Nephron progenitor cell (in vitro differentiated cells): Measurements from ENCODE around the gene NCKAP5.

Source experiments
- DNase-seq: peaks from one replicate; pipeline ENCODE4 v3.0.0; 2021
- H3K27ac Mint-ChIP-seq: 2 replicates; pipeline ENCODE4 v1.8.0; 2021; ENCODE audit warnings: mild to moderate bottlenecking, moderate library complexity, mixed read lengths
- H3K27me3 Mint-ChIP-seq: 2 replicates; pipeline ENCODE4 v1.8.0; 2021; ENCODE audit warnings: mild to moderate bottlenecking, low read depth, mixed read lengths; ENCODE audit not compliant: poor library complexity
- H3K36me3 Mint-ChIP-seq: 2 replicates; pipeline ENCODE4 v1.8.0; 2021; ENCODE audit warnings: low read depth, mixed read lengths
- H3K4me1 Mint-ChIP-seq: 2 replicates; pipeline ENCODE4 v1.8.0; 2021; ENCODE audit warnings: mixed read lengths
- H3K4me3 Mint-ChIP-seq: 2 replicates; pipeline ENCODE4 v1.8.0; 2021; ENCODE audit warnings: mild to moderate bottlenecking, moderate library complexity, mixed read lengths
- H3K9me3 Mint-ChIP-seq: 2 replicates; pipeline ENCODE4 v1.8.0; 2021; ENCODE audit warnings: mild to moderate bottlenecking, moderate library complexity, mixed read lengths
- CTCF ChIP-seq: fragments of 200-600 bp; sonication (generic); IDR thresholded peaks from 2 replicates; pipeline ENCODE4 v1.5.0; 2021; ENCODE audit warnings: antibody characterized with exemption

NCKAP5 gene

DNA sequence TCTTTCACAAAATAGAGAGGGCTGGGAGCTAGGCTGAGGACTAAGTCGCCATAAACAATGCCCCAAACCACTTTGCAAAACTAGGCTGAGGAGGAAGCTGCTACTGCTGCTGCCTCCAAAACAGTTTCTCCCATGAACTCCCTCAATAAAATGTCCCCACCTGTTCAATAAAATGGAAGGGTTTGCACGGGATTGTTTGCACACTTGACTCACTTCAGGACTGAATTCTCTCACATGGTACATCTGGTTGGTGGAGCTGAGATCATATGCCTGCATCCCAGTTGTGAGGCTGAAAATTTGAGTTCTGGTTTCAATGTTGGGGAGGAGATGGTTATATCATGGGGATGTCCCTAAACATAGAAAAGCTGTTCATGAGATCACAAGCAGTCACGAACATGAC, 26.5 kb downstream of the NCKAP5 start:
- TF ChIP-seq CTCF, result no peak
- peaks cover 5% of the 10 kb centered on the region for H3K27me3 Mint-ChIP-seq
- H3K4me1 Mint-ChIP-seq, result peaks cover 7% of the 10 kb centered on the region

GRCh38 chr2:133541376-133541775, 26.9 kb downstream of the NCKAP5 start:
- H3K27me3 Mint-ChIP-seq, result peaks cover 5% of the 10 kb centered on the region
- H3K9me3 Mint-ChIP-seq, result peaks cover 22% of the 10 kb centered on the region
- no peak overlapping the region for H3K27ac Mint-ChIP-seq
- no peak for DNase-seq
- H3K36me3 Mint-ChIP-seq, result peaks cover 6% of the 10 kb centered on the region
- peaks cover 3% of the 10 kb centered on the region for H3K4me1 Mint-ChIP-seq
- TF ChIP-seq CTCF, result no peak
- H3K4me3 Mint-ChIP-seq, result no peak overlapping the region

More for the DNA sequence above, 26.5 kb downstream of the NCKAP5 start:
- Mint-ChIP-seq H3K9me3 (peaks cover 22% of the 10 kb centered on the region), H3K36me3 (peaks cover 10% of the 10 kb centered on the region), H3K27ac (no peak overlapping the region), H3K4me3 (no peak overlapping the region)
- DNase-seq, result no peak

DNA sequence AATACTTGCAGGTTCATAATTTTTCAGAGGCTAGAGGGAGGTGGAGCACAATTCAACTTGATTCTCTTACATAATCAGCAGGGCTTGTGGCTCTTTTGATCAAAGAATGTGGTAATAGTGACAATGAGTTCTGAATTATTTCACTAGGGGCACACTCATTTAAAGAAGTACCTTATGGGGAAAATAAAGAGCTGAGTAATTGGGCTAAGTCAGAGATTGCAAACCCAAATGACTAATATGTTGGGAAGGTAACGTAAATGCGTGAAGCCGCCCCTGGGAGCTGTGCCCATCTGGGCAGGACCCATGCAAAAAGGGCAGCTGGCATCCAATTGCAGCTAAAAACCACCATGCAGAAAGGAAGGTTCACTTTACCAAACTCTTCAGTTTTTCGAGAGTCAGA, 35.3 kb downstream of the NCKAP5 start:
- no peaks in the 10 kb centered on the region for H3K36me3 Mint-ChIP-seq
- DNase-seq, result no peak
- peaks cover 11% of the 10 kb centered on the region for H3K9me3 Mint-ChIP-seq
- H3K27me3 Mint-ChIP-seq, result peaks cover 11% of the 10 kb centered on the region
- no peaks in the 10 kb centered on the region for H3K4me1 Mint-ChIP-seq
- no peak overlapping the region for H3K27ac Mint-ChIP-seq
- TF ChIP-seq CTCF, result no peak
- H3K4me3 Mint-ChIP-seq, result no peak overlapping the region

DNA sequence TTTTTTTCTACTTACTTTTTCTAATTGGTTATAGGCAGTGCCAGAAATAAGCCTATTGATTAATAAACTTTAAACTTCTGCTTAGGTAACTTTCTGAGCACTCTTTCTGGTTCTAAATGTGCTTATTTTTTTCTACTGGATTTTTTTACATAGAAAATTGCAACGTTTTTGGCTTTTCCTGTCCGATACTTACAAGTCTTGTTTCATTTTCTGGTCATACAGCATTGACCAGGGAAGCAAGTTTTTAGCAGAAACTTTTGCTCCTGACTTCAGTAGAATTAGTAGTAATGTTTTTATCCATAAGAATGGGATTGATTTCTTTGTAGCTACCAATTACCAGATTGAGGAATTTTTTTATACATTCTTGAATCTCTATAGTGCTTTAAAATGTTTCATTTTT, 36.9 kb downstream of the NCKAP5 start:
- H3K4me1 Mint-ChIP-seq, result no peaks in the 10 kb centered on the region
- no peaks in the 10 kb centered on the region for H3K36me3 Mint-ChIP-seq
- TF ChIP-seq CTCF, result no peak
- H3K27me3 Mint-ChIP-seq, result peaks cover 11% of the 10 kb centered on the region
- no peak overlapping the region for H3K27ac Mint-ChIP-seq
- H3K9me3 Mint-ChIP-seq, result peaks cover 7% of the 10 kb centered on the region
- H3K4me3 Mint-ChIP-seq, result no peak overlapping the region
- no peak for DNase-seq

DNA sequence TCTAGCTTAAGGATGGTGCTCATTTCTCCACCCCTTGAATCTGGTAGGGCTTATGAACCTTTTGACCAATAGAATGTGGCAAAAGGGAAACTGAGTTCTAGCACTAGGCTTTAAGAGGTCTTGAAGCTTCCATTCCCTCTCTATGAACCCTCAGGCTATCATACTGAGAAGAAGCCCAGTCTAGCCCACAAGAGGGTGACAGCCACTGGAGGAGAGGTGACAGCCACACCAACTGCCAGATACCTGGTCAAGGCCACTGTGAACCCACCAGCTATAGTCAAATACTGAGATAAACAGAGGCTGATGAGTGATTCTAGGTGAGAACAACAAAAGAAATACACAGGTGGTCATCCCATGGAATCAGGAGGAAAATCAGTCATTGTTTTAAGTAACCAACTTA, 37.6 kb downstream of the NCKAP5 start:
- Mint-ChIP-seq H3K36me3 (no peaks in the 10 kb centered on the region), H3K4me3 (no peak overlapping the region), H3K4me1 (no peaks in the 10 kb centered on the region), H3K27me3 (peaks cover 5% of the 10 kb centered on the region), H3K27ac (no peak overlapping the region), H3K9me3 (no peaks in the 10 kb centered on the region)
- DNase-seq, result no peak
- TF ChIP-seq CTCF, result no peak

DNA sequence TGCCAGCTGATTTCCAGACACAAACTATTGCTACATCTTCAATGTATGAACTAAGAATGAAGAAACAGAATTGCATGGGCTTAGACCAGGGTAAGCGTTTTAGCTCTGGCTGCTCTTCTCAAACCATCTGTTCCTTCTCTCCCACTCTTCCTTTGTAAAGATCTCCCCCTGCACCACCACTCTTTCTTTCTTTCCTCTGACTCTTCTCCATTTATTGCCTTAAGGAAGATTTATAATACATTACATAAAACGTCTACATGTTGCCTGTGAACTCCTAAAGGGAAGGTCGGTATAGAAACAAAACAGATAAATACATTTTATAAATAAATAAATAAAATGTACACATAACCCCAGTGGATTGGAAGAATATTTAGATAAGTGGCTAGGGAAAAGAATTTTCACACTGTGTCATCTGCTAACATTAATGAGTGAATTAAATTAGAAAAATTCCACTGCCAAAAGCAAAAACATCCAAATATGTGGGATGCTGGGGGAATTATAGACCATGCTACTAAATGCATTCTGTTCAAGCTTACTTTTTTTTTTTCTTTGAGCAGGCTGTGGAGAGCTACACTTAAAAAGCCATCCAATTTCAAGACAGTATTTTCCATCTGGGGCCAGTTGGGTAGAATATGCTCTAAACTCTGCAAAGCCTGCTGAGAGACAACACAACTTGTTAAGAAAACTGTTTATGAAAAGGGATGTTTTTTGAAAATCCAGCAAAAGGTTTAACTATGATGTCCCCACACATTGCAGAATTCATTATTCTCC, 41.5 kb downstream of the NCKAP5 start:
- no peaks in the 10 kb centered on the region for H3K36me3 Mint-ChIP-seq
- H3K27ac Mint-ChIP-seq, result no peak overlapping the region
- H3K27me3 Mint-ChIP-seq, result peaks cover 4% of the 10 kb centered on the region
- no peaks in the 10 kb centered on the region for H3K9me3 Mint-ChIP-seq
- H3K4me3 Mint-ChIP-seq, result no peak overlapping the region
- H3K4me1 Mint-ChIP-seq, result no peaks in the 10 kb centered on the region
- no peak for TF ChIP-seq CTCF
- no peak for DNase-seq
